ENCODE data around the gene SEC31B.

DNA sequence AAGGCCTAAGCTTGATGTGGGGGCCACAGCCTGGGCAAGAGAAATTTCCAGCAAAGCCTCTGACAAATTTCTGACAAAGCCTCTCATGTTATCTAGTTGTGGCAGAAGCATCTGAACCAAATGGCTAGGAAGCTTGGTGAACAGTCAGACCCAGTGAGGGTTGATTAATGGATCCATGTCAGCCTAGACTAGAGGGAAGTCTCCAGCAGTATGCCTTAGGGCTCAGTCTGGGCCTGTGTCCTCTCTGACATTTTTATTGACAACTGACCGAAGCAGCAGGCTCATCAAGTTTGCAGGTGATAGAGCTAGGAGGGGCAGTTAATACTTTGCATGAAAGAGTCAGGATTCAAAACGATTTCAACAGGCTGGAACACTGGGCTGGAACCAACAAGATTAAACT is 41.3 kb upstream of the SEC31B start:
- TF ChIP-seq, protein P1, sequence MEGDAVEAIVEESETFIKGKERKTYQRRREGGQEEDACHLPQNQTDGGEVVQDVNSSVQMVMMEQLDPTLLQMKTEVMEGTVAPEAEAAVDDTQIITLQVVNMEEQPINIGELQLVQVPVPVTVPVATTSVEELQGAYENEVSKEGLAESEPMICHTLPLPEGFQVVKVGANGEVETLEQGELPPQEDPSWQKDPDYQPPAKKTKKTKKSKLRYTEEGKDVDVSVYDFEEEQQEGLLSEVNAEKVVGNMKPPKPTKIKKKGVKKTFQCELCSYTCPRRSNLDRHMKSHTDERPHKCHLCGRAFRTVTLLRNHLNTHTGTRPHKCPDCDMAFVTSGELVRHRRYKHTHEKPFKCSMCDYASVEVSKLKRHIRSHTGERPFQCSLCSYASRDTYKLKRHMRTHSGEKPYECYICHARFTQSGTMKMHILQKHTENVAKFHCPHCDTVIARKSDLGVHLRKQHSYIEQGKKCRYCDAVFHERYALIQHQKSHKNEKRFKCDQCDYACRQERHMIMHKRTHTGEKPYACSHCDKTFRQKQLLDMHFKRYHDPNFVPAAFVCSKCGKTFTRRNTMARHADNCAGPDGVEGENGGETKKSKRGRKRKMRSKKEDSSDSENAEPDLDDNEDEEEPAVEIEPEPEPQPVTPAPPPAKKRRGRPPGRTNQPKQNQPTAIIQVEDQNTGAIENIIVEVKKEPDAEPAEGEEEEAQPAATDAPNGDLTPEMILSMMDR (IDR thresholded peaks at IDR 0.05), result no peak
- TF ChIP-seq POLR2A (IDR thresholded peaks at IDR 0.05), result no peak

Data from right lobe of liver (tissue), 4 donors.